Measurements from ENCODE around the gene TUBB2B.
"Not testable (repeated sequence)": the region's sequence is repeated elsewhere in the genome, so short reads cannot be mapped to it uniquely, and the experiment has no call there.

DNA sequence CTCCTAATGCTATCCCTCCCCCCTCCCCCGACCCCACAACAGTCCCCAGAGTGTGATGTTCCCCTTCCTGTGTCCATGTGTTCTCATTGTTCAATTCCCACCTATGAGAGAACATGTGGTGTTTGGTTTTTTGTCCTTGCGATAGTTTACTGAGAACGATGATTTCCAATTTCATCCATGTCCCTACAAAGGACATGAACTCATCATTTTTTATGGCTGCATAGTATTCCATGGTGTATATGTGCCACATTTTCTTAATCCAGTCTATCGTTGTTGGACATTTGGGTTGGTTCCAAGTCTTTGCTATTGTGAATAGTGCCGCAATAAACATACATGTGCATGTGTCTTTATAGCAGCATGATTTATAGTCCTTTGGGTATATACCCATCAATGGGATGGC lies 29.7 kb downstream of the TUBB2B start:
- TF ChIP-seq FOXK2 (conservative IDR thresholded peaks at IDR 0.05 in 1 of 2, IDR thresholded peaks at IDR 0.05 in 1 of 2; ENCODE audit: low read depth in 2 of 2); TBL1XR1 (IDR thresholded peaks at IDR 0.05; ENCODE audit: low read length in 2 of 2); ZNF263 (CRISPR knock-in tag; IDR thresholded peaks at IDR 0.05; ENCODE audit: borderline replicate concordance); SMAD1 (IDR thresholded peaks at IDR 0.05; ENCODE audit: low read depth, low read length, partially characterized antibody); BCLAF1 (IDR thresholded peaks at IDR 0.05; ENCODE audit: borderline replicate concordance in 1 of 2, control insufficient read depth in 1 of 2, low read depth in 2 of 2, low read length in 1 of 2); ZNF316 (IDR thresholded peaks at IDR 0.05); ZNF121 (CRISPR knock-in tag; conservative IDR thresholded peaks at IDR 0.05): not testable (repeated sequence)
- TF ChIP-seq, protein P1, sequence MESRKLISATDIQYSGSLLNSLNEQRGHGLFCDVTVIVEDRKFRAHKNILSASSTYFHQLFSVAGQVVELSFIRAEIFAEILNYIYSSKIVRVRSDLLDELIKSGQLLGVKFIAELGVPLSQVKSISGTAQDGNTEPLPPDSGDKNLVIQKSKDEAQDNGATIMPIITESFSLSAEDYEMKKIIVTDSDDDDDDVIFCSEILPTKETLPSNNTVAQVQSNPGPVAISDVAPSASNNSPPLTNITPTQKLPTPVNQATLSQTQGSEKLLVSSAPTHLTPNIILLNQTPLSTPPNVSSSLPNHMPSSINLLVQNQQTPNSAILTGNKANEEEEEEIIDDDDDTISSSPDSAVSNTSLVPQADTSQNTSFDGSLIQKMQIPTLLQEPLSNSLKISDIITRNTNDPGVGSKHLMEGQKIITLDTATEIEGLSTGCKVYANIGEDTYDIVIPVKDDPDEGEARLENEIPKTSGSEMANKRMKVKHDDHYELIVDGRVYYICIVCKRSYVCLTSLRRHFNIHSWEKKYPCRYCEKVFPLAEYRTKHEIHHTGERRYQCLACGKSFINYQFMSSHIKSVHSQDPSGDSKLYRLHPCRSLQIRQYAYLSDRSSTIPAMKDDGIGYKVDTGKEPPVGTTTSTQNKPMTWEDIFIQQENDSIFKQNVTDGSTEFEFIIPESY (CRISPR knock-in tag; IDR thresholded peaks at IDR 0.05) = not testable (repeated sequence)
